WTC11 (cell line): Measurements from ENCODE around the gene BCOR.

Source experiments
- RELA ChIP-seq: sonication (generic); formaldehyde crosslinking; IDR thresholded peaks from 2 replicates; pipeline ENCODE4 v1.8.1; 2022; ENCODE audit warnings: missing genetic modification reagents, mild to moderate bottlenecking, borderline replicate concordance
- TF ChIP-seq, protein P1 (sequence below): fragments of 200-600 bp; IDR thresholded peaks from 2 replicates; pipeline ENCODE4 v1.8.0; 2022; ENCODE audit warnings: antibody characterized with exemption
- TF ChIP-seq, protein P2 (sequence below): sonication (generic); formaldehyde crosslinking; IDR thresholded peaks from 2 replicates; pipeline ENCODE4 v1.8.1; 2023; ENCODE audit warnings: mild to moderate bottlenecking, missing genetic modification reagents, moderate library complexity

DNA sequence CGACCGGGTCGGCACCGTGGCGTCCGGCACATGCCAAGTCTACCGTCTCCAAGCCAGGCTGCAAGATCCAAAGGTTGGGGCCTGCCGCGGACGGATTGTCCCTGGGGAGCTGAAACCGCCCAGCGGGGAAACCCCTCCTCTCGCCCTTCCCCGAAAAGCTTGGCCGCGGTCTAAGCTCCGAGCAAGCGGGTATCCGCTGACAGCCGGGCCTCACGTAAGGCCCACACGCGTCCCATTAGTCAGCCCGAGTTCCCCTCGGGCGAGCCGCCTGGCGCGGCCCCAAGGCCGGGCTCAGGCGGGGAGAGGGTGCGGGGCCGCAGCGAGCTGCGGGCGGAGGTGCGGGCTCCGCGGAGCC is 6.8 kb upstream of the BCOR start:
- TF ChIP-seq, protein P1, sequence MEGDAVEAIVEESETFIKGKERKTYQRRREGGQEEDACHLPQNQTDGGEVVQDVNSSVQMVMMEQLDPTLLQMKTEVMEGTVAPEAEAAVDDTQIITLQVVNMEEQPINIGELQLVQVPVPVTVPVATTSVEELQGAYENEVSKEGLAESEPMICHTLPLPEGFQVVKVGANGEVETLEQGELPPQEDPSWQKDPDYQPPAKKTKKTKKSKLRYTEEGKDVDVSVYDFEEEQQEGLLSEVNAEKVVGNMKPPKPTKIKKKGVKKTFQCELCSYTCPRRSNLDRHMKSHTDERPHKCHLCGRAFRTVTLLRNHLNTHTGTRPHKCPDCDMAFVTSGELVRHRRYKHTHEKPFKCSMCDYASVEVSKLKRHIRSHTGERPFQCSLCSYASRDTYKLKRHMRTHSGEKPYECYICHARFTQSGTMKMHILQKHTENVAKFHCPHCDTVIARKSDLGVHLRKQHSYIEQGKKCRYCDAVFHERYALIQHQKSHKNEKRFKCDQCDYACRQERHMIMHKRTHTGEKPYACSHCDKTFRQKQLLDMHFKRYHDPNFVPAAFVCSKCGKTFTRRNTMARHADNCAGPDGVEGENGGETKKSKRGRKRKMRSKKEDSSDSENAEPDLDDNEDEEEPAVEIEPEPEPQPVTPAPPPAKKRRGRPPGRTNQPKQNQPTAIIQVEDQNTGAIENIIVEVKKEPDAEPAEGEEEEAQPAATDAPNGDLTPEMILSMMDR: no peak
- TF ChIP-seq, protein P2, sequence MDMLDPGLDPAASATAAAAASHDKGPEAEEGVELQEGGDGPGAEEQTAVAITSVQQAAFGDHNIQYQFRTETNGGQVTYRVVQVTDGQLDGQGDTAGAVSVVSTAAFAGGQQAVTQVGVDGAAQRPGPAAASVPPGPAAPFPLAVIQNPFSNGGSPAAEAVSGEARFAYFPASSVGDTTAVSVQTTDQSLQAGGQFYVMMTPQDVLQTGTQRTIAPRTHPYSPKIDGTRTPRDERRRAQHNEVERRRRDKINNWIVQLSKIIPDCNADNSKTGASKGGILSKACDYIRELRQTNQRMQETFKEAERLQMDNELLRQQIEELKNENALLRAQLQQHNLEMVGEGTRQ (CRISPR knock-in tag): no peak
- no peak for TF ChIP-seq RELA (CRISPR knock-in tag)
